Type B pancreatic cell (in vitro differentiated cells): ENCODE measurements around the gene DUXB. TPM values are rescaled to one million over a fixed set of nuclear protein-coding genes. Genes with fewer than 3 reads are reported as not detected.

Source experiments
- DNase-seq: peaks from one replicate; pipeline ENCODE4 v3.0.0; 2021; ENCODE audit warnings: mixed read lengths; ENCODE audit not compliant: unreplicated experiment; ENCODE audit errors: extremely low spot score
- H3K27ac Mint-ChIP-seq: 2 replicates; pipeline ENCODE4 v1.8.0; 2021; ENCODE audit warnings: mild to moderate bottlenecking, mixed read lengths
- H3K27me3 Mint-ChIP-seq: 2 replicates; pipeline ENCODE4 v1.8.0; 2021; ENCODE audit warnings: mixed read lengths
- H3K36me3 Mint-ChIP-seq: 2 replicates; pipeline ENCODE4 v1.8.0; 2021; ENCODE audit warnings: mixed read lengths
- H3K4me1 Mint-ChIP-seq: one replicate; pipeline ENCODE4 v1.8.0; 2021; ENCODE audit warnings: mixed read lengths; ENCODE audit not compliant: unreplicated experiment
- H3K4me3 Mint-ChIP-seq: 2 replicates; pipeline ENCODE4 v1.8.0; 2021; ENCODE audit warnings: mild to moderate bottlenecking, mixed read lengths
- H3K9me3 Mint-ChIP-seq: 2 replicates; pipeline ENCODE4 v1.8.0; 2021; ENCODE audit warnings: mixed read lengths
- total RNA-seq: library from RNA; stranded (reverse); gene quantifications from 2 replicates; pipeline ENCODE4 v1.2.1, GENCODE V29; 2021; ENCODE audit warnings: low replicate concordance
- TF ChIP-seq, protein P1 (sequence below): fragments of 200-600 bp; sonication (generic); conservative IDR thresholded peaks from 2 replicates; pipeline ENCODE4 v1.5.0; 2021; ENCODE audit warnings: antibody characterized with exemption, mild to moderate bottlenecking

The DUXB gene
- total RNA-seq, 1 donor from 2014 or later = not detected

DNA sequence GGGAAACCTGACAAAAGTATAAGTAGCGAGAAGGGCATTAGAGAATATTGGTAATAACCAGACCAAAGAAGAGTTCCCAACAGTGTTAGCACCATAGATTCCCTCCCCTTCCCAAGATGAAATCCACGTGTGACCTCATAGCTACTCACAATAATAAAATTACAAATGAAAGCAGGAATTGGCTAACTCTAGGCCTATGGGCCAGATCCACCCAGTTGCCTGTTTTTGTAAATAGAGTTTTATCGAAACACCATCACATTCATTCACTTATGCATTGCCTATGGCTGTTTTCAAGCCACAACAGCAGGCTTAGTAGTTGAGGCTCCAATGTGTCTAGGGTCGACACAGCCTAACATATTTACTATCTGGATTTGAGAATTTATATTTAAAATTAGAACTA is 17.2 kb upstream of the DUXB start:
- Mint-ChIP-seq H3K4me1 (no peaks in the 10 kb centered on the region), H3K27me3 (peaks cover 4% of the 10 kb centered on the region), H3K36me3 (no peaks in the 10 kb centered on the region), H3K9me3 (peaks cover 3% of the 10 kb centered on the region), H3K4me3 (no peak overlapping the region), H3K27ac (no peak overlapping the region)
- DNase-seq = no peak
- TF ChIP-seq, protein P1, sequence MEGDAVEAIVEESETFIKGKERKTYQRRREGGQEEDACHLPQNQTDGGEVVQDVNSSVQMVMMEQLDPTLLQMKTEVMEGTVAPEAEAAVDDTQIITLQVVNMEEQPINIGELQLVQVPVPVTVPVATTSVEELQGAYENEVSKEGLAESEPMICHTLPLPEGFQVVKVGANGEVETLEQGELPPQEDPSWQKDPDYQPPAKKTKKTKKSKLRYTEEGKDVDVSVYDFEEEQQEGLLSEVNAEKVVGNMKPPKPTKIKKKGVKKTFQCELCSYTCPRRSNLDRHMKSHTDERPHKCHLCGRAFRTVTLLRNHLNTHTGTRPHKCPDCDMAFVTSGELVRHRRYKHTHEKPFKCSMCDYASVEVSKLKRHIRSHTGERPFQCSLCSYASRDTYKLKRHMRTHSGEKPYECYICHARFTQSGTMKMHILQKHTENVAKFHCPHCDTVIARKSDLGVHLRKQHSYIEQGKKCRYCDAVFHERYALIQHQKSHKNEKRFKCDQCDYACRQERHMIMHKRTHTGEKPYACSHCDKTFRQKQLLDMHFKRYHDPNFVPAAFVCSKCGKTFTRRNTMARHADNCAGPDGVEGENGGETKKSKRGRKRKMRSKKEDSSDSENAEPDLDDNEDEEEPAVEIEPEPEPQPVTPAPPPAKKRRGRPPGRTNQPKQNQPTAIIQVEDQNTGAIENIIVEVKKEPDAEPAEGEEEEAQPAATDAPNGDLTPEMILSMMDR = no peak

DNA sequence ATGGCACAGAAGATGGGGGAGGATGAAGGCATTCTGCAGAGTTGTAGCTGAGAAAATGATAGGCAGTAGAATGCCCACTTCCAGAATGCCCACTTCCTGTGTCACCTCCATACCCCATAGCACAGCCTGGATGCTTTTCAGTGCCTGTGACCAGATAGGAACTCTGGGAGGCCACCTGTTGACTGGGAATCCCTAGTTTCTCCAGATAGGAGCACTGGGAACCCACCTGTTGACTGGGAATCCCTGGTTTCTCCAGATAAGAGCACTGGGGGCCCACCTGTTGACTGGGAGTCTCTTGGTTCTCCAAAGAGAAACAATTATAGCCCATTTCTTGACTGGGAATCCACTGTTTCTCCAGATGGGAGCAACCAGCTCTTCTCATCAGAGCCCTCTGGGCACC is 13.4 kb upstream of the DUXB start:
- no peak overlapping the region for H3K27ac Mint-ChIP-seq
- TF ChIP-seq, protein P1 = no peak

DNA sequence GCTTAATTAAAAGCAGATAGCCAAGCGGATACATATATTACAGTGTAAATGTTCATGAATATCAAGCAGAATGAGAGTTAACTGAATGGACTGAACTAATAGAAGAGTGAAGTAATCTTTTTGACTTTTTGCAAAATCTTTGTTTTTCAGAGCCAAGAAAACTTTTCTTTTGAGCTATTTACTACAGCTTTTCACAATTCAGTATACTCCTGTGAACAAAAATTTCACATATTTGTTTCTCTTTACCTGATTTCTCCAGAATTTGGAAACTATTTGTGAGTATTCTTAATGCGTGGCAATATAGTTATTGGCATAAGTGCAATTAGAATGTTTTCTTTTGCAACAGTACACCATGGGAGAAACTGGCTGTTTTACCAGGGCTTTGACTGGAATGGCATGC is 9.1 kb upstream of the DUXB start:
- Mint-ChIP-seq H3K4me3 (no peak overlapping the region), H3K36me3 (no peaks in the 10 kb centered on the region), H3K4me1 (no peaks in the 10 kb centered on the region), H3K9me3 (no peaks in the 10 kb centered on the region), H3K27me3 (no peaks in the 10 kb centered on the region), H3K27ac (no peak overlapping the region)
- no peak for DNase-seq
- TF ChIP-seq, protein P1 = no peak

More for the DNA sequence above, 13.4 kb upstream of the DUXB start:
- H3K4me1 Mint-ChIP-seq = no peaks in the 10 kb centered on the region
- DNase-seq = no peak
- peaks cover 4% of the 10 kb centered on the region for H3K27me3 Mint-ChIP-seq
- H3K4me3 Mint-ChIP-seq = no peak overlapping the region
- H3K9me3 Mint-ChIP-seq = peaks cover 3% of the 10 kb centered on the region
- H3K36me3 Mint-ChIP-seq = no peaks in the 10 kb centered on the region

DNA sequence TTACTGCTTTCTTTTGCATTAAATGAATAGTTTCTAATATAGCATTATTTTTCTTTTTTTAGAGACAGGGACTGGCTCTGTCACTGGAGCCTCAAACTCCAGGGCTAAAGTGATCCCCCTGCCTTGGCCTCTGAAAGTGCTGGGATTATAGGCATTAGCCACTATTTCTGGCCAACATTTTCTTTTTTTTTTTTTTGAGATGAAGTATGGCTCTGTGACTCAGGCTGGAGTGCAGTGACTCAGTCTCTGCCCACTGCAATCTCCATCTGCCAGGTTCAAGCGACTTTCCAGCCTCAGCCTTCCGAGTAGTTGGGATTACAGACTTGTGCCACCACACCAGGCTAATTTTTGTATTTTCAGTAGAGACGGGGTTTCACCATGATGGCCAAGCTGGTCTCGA is 2.0 kb upstream of the DUXB start:
- TF ChIP-seq, protein P1 = no peak
- Mint-ChIP-seq H3K36me3 (no peaks in the 10 kb centered on the region), H3K27ac (no peak overlapping the region), H3K9me3 (no peaks in the 10 kb centered on the region), H3K4me1 (no peaks in the 10 kb centered on the region), H3K4me3 (no peak overlapping the region), H3K27me3 (no peaks in the 10 kb centered on the region)
- no peak for DNase-seq

DNA sequence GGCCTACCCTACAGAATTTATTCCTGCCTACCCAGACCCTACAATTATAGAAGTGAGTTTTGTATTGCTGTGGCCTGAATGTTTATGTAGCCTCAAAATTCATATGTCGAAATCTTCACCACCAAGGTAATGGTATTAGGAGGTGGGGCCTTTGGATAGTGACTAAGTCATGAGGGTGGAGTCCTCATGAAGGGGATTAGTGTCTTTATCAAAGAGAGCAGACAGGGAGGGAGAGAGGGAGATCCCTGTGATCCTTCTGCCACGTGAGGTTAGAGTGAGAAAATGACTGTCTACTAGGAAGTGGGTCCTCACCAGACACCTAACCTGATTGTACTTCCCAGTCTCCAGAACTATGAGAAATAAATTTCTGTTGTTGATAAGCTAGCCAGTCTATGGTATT is 981 bp upstream of the DUXB start:
- H3K4me3 Mint-ChIP-seq = no peak overlapping the region
- TF ChIP-seq, protein P1 = no peak
- DNase-seq = no peak
- no peaks in the 10 kb centered on the region for H3K9me3 Mint-ChIP-seq
- no peaks in the 10 kb centered on the region for H3K4me1 Mint-ChIP-seq
- H3K36me3 Mint-ChIP-seq = no peaks in the 10 kb centered on the region
- no peak overlapping the region for H3K27ac Mint-ChIP-seq
- no peaks in the 10 kb centered on the region for H3K27me3 Mint-ChIP-seq

DNA sequence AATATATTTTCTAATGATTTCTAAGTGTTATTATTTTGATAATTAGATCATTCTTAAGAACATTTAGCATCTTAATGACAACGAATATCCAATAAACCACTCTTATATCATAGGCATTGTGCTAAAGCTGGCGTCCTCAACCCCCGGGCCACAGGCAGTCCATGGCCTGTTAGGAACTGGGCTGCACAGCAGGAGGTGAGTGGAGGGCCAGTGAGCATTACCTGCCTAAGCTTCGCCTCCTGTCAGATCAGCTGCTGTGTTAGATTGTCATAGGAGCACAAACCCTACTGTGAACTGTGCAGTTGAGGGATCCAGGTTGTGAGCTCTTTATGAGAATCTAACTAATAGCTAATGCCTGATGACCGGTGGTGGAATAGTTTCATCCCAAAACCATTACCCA is 3.7 kb downstream of the DUXB start:
- H3K27ac Mint-ChIP-seq = no peak overlapping the region
- H3K4me1 Mint-ChIP-seq = no peaks in the 10 kb centered on the region
- peaks cover 5% of the 10 kb centered on the region for H3K9me3 Mint-ChIP-seq
- H3K4me3 Mint-ChIP-seq = no peak overlapping the region
- no peak for DNase-seq
- TF ChIP-seq, protein P1 = no peak
- no peaks in the 10 kb centered on the region for H3K36me3 Mint-ChIP-seq
- no peaks in the 10 kb centered on the region for H3K27me3 Mint-ChIP-seq
